ENCODE measurements around the gene BICRAL.
A peak's percentile ranks its signal among the peaks of the same experiment; 100 is the strongest.

Gene BICRAL

GRCh38 chr6:42781796-42782688 lies at the start of gene BICRAL:
Gene BICRAL (plus strand): TSS chr6:42782052. CDS start chr6:42822023, 39,971 bp downstream.
- peak; percentile 25; the same call in 1 of the 2 replicates for TF ChIP-seq EP300 (IDR thresholded peaks at IDR 0.05; ENCODE audit: borderline replicate concordance)
- TF ChIP-seq CEBPB (IDR thresholded peaks at IDR 0.05): no peak

- TF ChIP-seq EGR1 (IDR thresholded peaks at IDR 0.05) (peak; percentile 43), NFIC (IDR thresholded peaks at IDR 0.05) (peak; percentile 46), TEAD4 (IDR thresholded peaks at IDR 0.05) (0 out of 2 replicates have a peak, but pooled peaks have one; percentile 10), USF1 (IDR thresholded peaks at IDR 0.05) (peak; percentile 30; the same call in 1 of the 2 replicates)
Measured at GRCh38 chr6:42733867-42734481, 47.9 kb upstream of the BICRAL start.

GRCh38 chr6:42735976-42736375 lies 45.9 kb upstream of the BICRAL start:
- TF ChIP-seq YY1 (IDR thresholded peaks at IDR 0.05; ENCODE audit: low read depth) (no peak), NFIC (IDR thresholded peaks at IDR 0.05) (no peak), TCF12 (IDR thresholded peaks at IDR 0.05; ENCODE audit: low read depth) (no peak), TEAD4 (IDR thresholded peaks at IDR 0.05) (no peak), CREB1 (IDR thresholded peaks at IDR 0.05; ENCODE audit: low read depth) (no peak), ZBTB7A (IDR thresholded peaks at IDR 0.05; ENCODE audit: low read depth) (no peak), REST (IDR thresholded peaks at IDR 0.05; ENCODE audit: low read depth) (no peak), EP300 (IDR thresholded peaks at IDR 0.05; ENCODE audit: borderline replicate concordance) (no peak), TAF1 (IDR thresholded peaks at IDR 0.05; ENCODE audit: low read depth) (no peak)

GRCh38 chr6:42740725-42741124 lies 41.1 kb upstream of the BICRAL start:
- no peak for TF ChIP-seq NFIC (IDR thresholded peaks at IDR 0.05)
- no peak for TF ChIP-seq TEAD4 (IDR thresholded peaks at IDR 0.05)
- no peak for TF ChIP-seq TCF12 (IDR thresholded peaks at IDR 0.05; ENCODE audit: low read depth)
- no peak for TF ChIP-seq EGR1 (IDR thresholded peaks at IDR 0.05)
- TF ChIP-seq USF1 (IDR thresholded peaks at IDR 0.05): no peak

- no peak for TF ChIP-seq MAX (IDR thresholded peaks at IDR 0.05)
- TF ChIP-seq NFIC (IDR thresholded peaks at IDR 0.05): 0 out of 2 replicates have a peak, but pooled peaks have one; percentile 17
Measured at GRCh38 chr6:42742116-42742894, 39.5 kb upstream of the BICRAL start.

- no peak for TF ChIP-seq EGR1 (IDR thresholded peaks at IDR 0.05)
- TF ChIP-seq TEAD4 (IDR thresholded peaks at IDR 0.05): no peak
- TF ChIP-seq ZBTB7A (IDR thresholded peaks at IDR 0.05; ENCODE audit: low read depth): no peak
- no peak for TF ChIP-seq CREB1 (IDR thresholded peaks at IDR 0.05; ENCODE audit: low read depth)
Measured at GRCh38 chr6:42744351-42744893, 37.4 kb upstream of the BICRAL start.

- no peak for TF ChIP-seq NFIC (IDR thresholded peaks at IDR 0.05)
- no peak for TF ChIP-seq EGR1 (IDR thresholded peaks at IDR 0.05)
- no peak for TF ChIP-seq TAF1 (IDR thresholded peaks at IDR 0.05; ENCODE audit: low read depth)
- no peak for TF ChIP-seq TCF12 (IDR thresholded peaks at IDR 0.05; ENCODE audit: low read depth)
- no peak for TF ChIP-seq FOXM1 (IDR thresholded peaks at IDR 0.05; ENCODE audit: borderline replicate concordance, low read depth)
- TF ChIP-seq ZBTB7A (IDR thresholded peaks at IDR 0.05; ENCODE audit: low read depth): no peak
- no peak for TF ChIP-seq RAD21 (IDR thresholded peaks at IDR 0.05; ENCODE audit: low read depth)
- TF ChIP-seq YY1 (IDR thresholded peaks at IDR 0.05; ENCODE audit: low read depth): no peak
- no peak for TF ChIP-seq EP300 (IDR thresholded peaks at IDR 0.05; ENCODE audit: borderline replicate concordance)
Measured at GRCh38 chr6:42745083-42745639, 36.7 kb upstream of the BICRAL start.
